ENCODE data around the gene CCNL2. TPM values are rescaled to one million over a fixed set of nuclear protein-coding genes. Genes with fewer than 3 reads are reported as not detected.
"Not testable (repeated sequence)": the region's sequence is repeated elsewhere in the genome, so short reads cannot be mapped to it uniquely, and the experiment has no call there.

The CCNL2 gene
- total RNA-seq, 2 experiments from 2014 or later, result 104 TPM

DNA sequence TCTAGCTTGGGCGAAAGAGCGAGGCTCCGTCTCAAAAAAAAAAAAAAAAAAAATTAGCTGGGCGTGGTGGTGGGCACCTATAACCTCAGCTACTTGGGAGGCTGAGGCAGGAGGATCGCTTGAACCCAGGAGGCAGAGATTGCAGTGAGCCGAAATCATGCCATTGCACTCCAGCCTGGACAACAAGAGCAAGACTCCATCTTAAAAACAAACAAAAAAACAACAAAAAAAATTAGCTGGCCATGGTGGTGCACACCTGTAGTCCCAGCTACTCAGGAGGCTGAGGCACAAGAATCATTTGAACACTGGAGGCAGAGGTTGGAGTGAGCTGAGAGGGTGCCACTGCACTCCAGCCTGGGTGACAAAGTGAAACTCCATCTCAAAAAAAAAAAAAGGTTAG is 29.8 kb upstream of the CCNL2 start:
- H3K27ac Mint-ChIP-seq; CTCF ChIA-PET; DNase-seq; H3K36me3 Mint-ChIP-seq (ENCODE audit: low read depth); H3K4me1 Mint-ChIP-seq; H3K9me3 Mint-ChIP-seq; H3K4me3 Mint-ChIP-seq: not testable (repeated sequence)
- H3K27me3 Mint-ChIP-seq, result peaks cover 21% of the 10 kb centered on the region
- POLR2A ChIA-PET, result interaction anchor here (0.6 to 1.3 kb wide), 2 partner anchors 9 to 23 kb away, joined by 3 read pairs; partner anchors contain the start of gene MRPL20

DNA sequence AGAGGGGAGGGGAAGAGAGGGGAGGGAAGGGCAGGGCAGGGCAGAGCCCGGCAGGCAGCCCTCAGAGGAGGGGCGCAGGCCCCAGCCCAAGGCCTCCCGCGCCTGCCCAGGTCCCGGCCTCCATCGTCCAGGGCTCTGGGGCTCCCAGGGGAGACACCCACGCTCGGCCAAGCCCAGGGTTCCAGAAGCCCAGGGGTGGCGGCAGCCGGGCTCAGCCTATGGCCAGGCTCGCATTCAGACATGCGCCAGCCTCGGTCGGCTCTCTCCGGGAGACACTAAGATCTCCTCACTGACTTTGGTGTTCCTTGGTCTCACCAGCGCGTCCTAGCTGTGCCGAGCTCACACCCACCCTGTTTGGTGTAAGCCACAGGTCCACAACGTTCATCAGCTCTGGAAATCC is 29.0 kb upstream of the CCNL2 start:
- Mint-ChIP-seq H3K36me3 (ENCODE audit: low read depth) (no peaks in the 10 kb centered on the region), H3K4me3 (no peak overlapping the region), H3K27me3 (peaks cover 21% of the 10 kb centered on the region), H3K4me1 (peaks cover 4% of the 10 kb centered on the region), H3K27ac (no peak overlapping the region), H3K9me3 (no peaks in the 10 kb centered on the region)
- DNase-seq, result no peak
- POLR2A ChIA-PET, result interaction anchor here (1.3 kb wide), 1 partner anchor 22 kb away, joined by 3 read pairs; the partner anchor contains the start of gene MRPL20
- CTCF ChIA-PET, result no interaction called here

- Mint-ChIP-seq H3K4me3 (no peak overlapping the region), H3K27me3 (peaks cover 21% of the 10 kb centered on the region), H3K36me3 (ENCODE audit: low read depth) (no peaks in the 10 kb centered on the region), H3K4me1 (peaks cover 5% of the 10 kb centered on the region), H3K9me3 (no peaks in the 10 kb centered on the region), H3K27ac (no peak overlapping the region)
- ChIA-PET CTCF (no interaction called here), POLR2A (no interaction called here)
- DNase-seq, result no peak
These were observed 28.6 kb upstream of the CCNL2 start for GRCh38 chr1:1427820-1428148.

- CTCF ChIA-PET, result no interaction called here
- POLR2A ChIA-PET, result no interaction called here
These were observed 28.1 kb upstream of the CCNL2 start for GRCh38 chr1:1427106-1427819.

GRCh38 chr1:1426496-1427105 is 27.5 kb upstream of the CCNL2 start:
- Mint-ChIP-seq H3K36me3 (ENCODE audit: low read depth) (no peaks in the 10 kb centered on the region), H3K4me3 (no peak overlapping the region), H3K9me3 (no peaks in the 10 kb centered on the region), H3K4me1 (peaks cover 11% of the 10 kb centered on the region), H3K27ac (no peak overlapping the region), H3K27me3 (peaks cover 25% of the 10 kb centered on the region)
- ChIA-PET CTCF (no interaction called here), POLR2A (no interaction called here)
- no peak for DNase-seq

More at GRCh38 chr1:1427106-1427819, 28.1 kb upstream of the CCNL2 start:
- Mint-ChIP-seq H3K27ac (no peak overlapping the region), H3K36me3 (ENCODE audit: low read depth) (no peaks in the 10 kb centered on the region), H3K9me3 (no peaks in the 10 kb centered on the region), H3K4me3 (no peak overlapping the region), H3K27me3 (peaks cover 23% of the 10 kb centered on the region), H3K4me1 (peaks cover 11% of the 10 kb centered on the region)
- DNase-seq, result no peak

- DNase-seq, result no peak
- ChIA-PET POLR2A (no interaction called here), CTCF (no interaction called here)
- no peak overlapping the region for H3K27ac Mint-ChIP-seq
- no peak overlapping the region for H3K4me3 Mint-ChIP-seq
- H3K27me3 Mint-ChIP-seq, result peaks cover 28% of the 10 kb centered on the region
- no peaks in the 10 kb centered on the region for H3K36me3 Mint-ChIP-seq (ENCODE audit: low read depth)
- no peaks in the 10 kb centered on the region for H3K9me3 Mint-ChIP-seq
- peaks cover 11% of the 10 kb centered on the region for H3K4me1 Mint-ChIP-seq
These were observed 26.8 kb upstream of the CCNL2 start for GRCh38 chr1:1425753-1426495.

DNA sequence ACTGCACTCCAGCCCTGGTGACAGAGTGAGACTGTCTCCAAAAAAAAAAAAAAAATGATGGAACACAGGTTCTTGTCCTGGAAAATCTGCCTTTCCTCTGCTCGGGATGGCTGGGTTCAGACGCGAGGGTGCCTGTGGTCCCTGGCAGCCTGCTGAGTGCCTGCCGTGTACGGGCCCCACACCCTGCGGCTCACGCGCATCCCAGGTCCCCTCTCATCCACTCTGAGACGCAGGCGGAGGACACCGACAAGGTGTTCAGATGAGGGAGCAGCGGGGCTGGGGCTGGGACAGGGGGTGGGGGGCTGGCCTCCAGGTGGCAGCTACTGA is 26.3 kb upstream of the CCNL2 start:
- Mint-ChIP-seq H3K36me3 (ENCODE audit: low read depth) (no peaks in the 10 kb centered on the region), H3K9me3 (no peaks in the 10 kb centered on the region), H3K4me1 (peaks cover 11% of the 10 kb centered on the region), H3K4me3 (no peak overlapping the region), H3K27ac (no peak overlapping the region), H3K27me3 (peaks cover 28% of the 10 kb centered on the region)
- ChIA-PET CTCF (no interaction called here), POLR2A (no interaction called here)
- DNase-seq, result no peak

DNA sequence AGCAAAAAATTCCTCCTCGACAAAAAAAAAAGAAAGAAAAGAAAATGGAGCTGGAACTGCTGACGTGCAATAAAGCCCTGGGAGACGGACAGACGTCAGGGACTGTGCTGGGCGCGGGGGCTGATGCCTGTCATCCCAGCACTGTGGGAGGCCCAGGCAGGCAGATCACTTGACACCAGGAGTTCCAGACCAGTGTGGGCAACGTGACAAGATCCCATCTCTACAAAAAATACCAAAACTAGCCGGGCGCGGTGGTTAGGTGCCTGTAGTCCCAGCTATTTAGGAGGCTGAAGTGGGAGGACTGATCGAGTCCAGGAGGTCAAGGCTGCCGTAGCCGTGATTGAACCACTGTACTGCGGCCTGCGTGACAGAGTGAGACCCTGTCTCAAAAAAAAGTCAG is 25.6 kb upstream of the CCNL2 start:
- no peak overlapping the region for H3K4me3 Mint-ChIP-seq
- POLR2A ChIA-PET, result interaction anchor here (1.2 kb wide), 1 partner anchor 25 kb away, joined by 4 read pairs; the partner anchor contains the start of gene CCNL2
- H3K27me3 Mint-ChIP-seq, result peaks cover 25% of the 10 kb centered on the region
- no peak for DNase-seq
- no peaks in the 10 kb centered on the region for H3K9me3 Mint-ChIP-seq
- CTCF ChIA-PET, result no interaction called here
- no peaks in the 10 kb centered on the region for H3K36me3 Mint-ChIP-seq (ENCODE audit: low read depth)
- no peak overlapping the region for H3K27ac Mint-ChIP-seq
- peaks cover 11% of the 10 kb centered on the region for H3K4me1 Mint-ChIP-seq

- no peak for DNase-seq
- Mint-ChIP-seq H3K9me3 (no peaks in the 10 kb centered on the region), H3K27me3 (peaks cover 20% of the 10 kb centered on the region), H3K4me3 (no peak overlapping the region), H3K36me3 (ENCODE audit: low read depth) (no peaks in the 10 kb centered on the region), H3K4me1 (peaks cover 15% of the 10 kb centered on the region), H3K27ac (no peak overlapping the region)
- POLR2A ChIA-PET, result no interaction called here
- CTCF ChIA-PET, result no interaction called here
These were observed 24.1 kb upstream of the CCNL2 start for GRCh38 chr1:1423245-1423597.

GRCh38 chr1:1422465-1423244 is 23.5 kb upstream of the CCNL2 start:
- Mint-ChIP-seq H3K4me3 (no peak overlapping the region), H3K36me3 (ENCODE audit: low read depth) (no peaks in the 10 kb centered on the region), H3K4me1 (peaks cover 21% of the 10 kb centered on the region), H3K27me3 (peaks cover 20% of the 10 kb centered on the region), H3K27ac (no peak overlapping the region), H3K9me3 (no peaks in the 10 kb centered on the region)
- POLR2A ChIA-PET, result no interaction called here
- no peak for DNase-seq
- CTCF ChIA-PET, result no interaction called here

- Mint-ChIP-seq H3K27me3 (peaks cover 20% of the 10 kb centered on the region), H3K9me3 (no peaks in the 10 kb centered on the region), H3K36me3 (ENCODE audit: low read depth) (no peaks in the 10 kb centered on the region), H3K4me1 (peaks cover 24% of the 10 kb centered on the region), H3K4me3 (no peak overlapping the region), H3K27ac (no peak overlapping the region)
- POLR2A ChIA-PET, result no interaction called here
- DNase-seq, result no peak
- CTCF ChIA-PET, result no interaction called here
These were observed 22.9 kb upstream of the CCNL2 start for GRCh38 chr1:1421907-1422464.

GRCh38 chr1:1421147-1421906 is 22.2 kb upstream of the CCNL2 start, which contains the start of gene ANKRD65:
Gene ANKRD65, minus strand, starts transcription at chr1:1421276. Its CDS starts 271 bp downstream, at chr1:1421005.
- no peaks in the 10 kb centered on the region for H3K36me3 Mint-ChIP-seq (ENCODE audit: low read depth)
- no peaks in the 10 kb centered on the region for H3K9me3 Mint-ChIP-seq
- ChIA-PET CTCF (no interaction called here), POLR2A (interaction anchor here (1.2 kb wide), 1 partner anchor 14 kb away, joined by 4 read pairs; no protein-coding TSS in a partner anchor)
- H3K27ac Mint-ChIP-seq, result no peak within 1 kb of the TSS
- peaks cover 24% of the 10 kb centered on the region for H3K4me1 Mint-ChIP-seq
- H3K4me3 Mint-ChIP-seq, result no peak within 1 kb of the TSS
- DNase-seq, result no peak
- peaks cover 19% of the 10 kb centered on the region for H3K27me3 Mint-ChIP-seq
